ENCODE data around the gene MYH16. TPM values are rescaled to one million over a fixed set of nuclear protein-coding genes. Genes with fewer than 3 reads are reported as not detected.

Gene MYH16
- total and polyA plus RNA-seq, 10 of the 15 experiments (the other 5 are each of a cell fraction or from before 2014, with no cell fraction given): 0.03 to 0.33 (median 0.04) TPM; not detected in 3

Other genes starting within 250 kb of the MYH16 start
Only the 7 nearest of the 12 such genes appear.
- gene SMURF1, start 128.7 kb upstream of the MYH16 start, total RNA-seq (2014; rRNA removed): 9.4 and 9.8 TPM in 2 replicates
- gene SMURF1, start 128.7 kb upstream of the MYH16 start, total RNA-seq (2014; rRNA removed; fragmentation: Illumina TruSeq; extraction: Trizol): 7.1 and 7.2 TPM in 2 replicates
- gene SMURF1, start 128.7 kb upstream of the MYH16 start, total RNA-seq (2021): 10.3 and 14.0 TPM in 2 replicates
- gene SMURF1, start 128.7 kb upstream of the MYH16 start, polyA plus RNA-seq (2011; rRNA removed): 7.7 and 9.1 TPM in 2 replicates
- 8.6 and 9.2 TPM in 2 replicates for gene SMURF1, start 128.7 kb upstream of the MYH16 start, polyA plus RNA-seq (2014; fragmentation: Illumina TruSeq; extraction: Trizol)
- 1 to 10 TPM in 1 of 2 experiments, under 1 TPM in 1; 0.76 to 1.1 TPM for gene SMURF1, start 128.7 kb upstream of the MYH16 start, polyA plus RNA-seq (2014; fragmentation: Nextera tagmentation; extraction: Ambion mirVana)
- 8.6 and 8.8 TPM in 2 replicates for gene SMURF1, start 128.7 kb upstream of the MYH16 start, polyA plus RNA-seq (2014; rRNA removed)
- gene SMURF1, start 128.7 kb upstream of the MYH16 start, polyA plus RNA-seq (2016; fragmentation: Nextera tagmentation; extraction: Ambion mirVana): 1 to 10 TPM; 4.9 to 5.2 TPM
- not detected in 2 replicates for gene KPNA7, start 64.7 kb upstream of the MYH16 start, total RNA-seq (2014; rRNA removed)
- not detected in 2 replicates for gene KPNA7, start 64.7 kb upstream of the MYH16 start, total RNA-seq (2014; rRNA removed; fragmentation: Illumina TruSeq; extraction: Trizol)
- not detected in 2 replicates for gene KPNA7, start 64.7 kb upstream of the MYH16 start, total RNA-seq (2021)
- 0.04 TPM in 1 of 2 replicates, not detected in the other for gene KPNA7, start 64.7 kb upstream of the MYH16 start, polyA plus RNA-seq (2011; rRNA removed)
- gene KPNA7, start 64.7 kb upstream of the MYH16 start, polyA plus RNA-seq (2014; fragmentation: Illumina TruSeq; extraction: Trizol): 0.07 and 0.21 TPM in 2 replicates
- under 1 TPM; 0.10 to 0.27 TPM for gene KPNA7, start 64.7 kb upstream of the MYH16 start, polyA plus RNA-seq (2014; fragmentation: Nextera tagmentation; extraction: Ambion mirVana)
- gene KPNA7, start 64.7 kb upstream of the MYH16 start, polyA plus RNA-seq (2014; rRNA removed): 0.12 and 0.14 TPM in 2 replicates
- not detected for gene KPNA7, start 64.7 kb upstream of the MYH16 start, polyA plus RNA-seq (2016; fragmentation: Nextera tagmentation; extraction: Ambion mirVana)
- 60.3 and 72.2 TPM in 2 replicates for gene ARPC1A, start 53.1 kb downstream of the MYH16 start, total RNA-seq (2014; rRNA removed)
- 55.8 and 56.6 TPM in 2 replicates for gene ARPC1A, start 53.1 kb downstream of the MYH16 start, total RNA-seq (2014; rRNA removed; fragmentation: Illumina TruSeq; extraction: Trizol)
- 71.6 and 81.4 TPM in 2 replicates for gene ARPC1A, start 53.1 kb downstream of the MYH16 start, total RNA-seq (2021)
- 26.4 and 42.3 TPM in 2 replicates for gene ARPC1A, start 53.1 kb downstream of the MYH16 start, polyA plus RNA-seq (2011; rRNA removed)
- 53.6 and 72.1 TPM in 2 replicates for gene ARPC1A, start 53.1 kb downstream of the MYH16 start, polyA plus RNA-seq (2014; fragmentation: Illumina TruSeq; extraction: Trizol)
- 100 to 1,000 TPM; 102 to 103 TPM for gene ARPC1A, start 53.1 kb downstream of the MYH16 start, polyA plus RNA-seq (2014; fragmentation: Nextera tagmentation; extraction: Ambion mirVana)
- gene ARPC1A, start 53.1 kb downstream of the MYH16 start, polyA plus RNA-seq (2014; rRNA removed): 52.1 and 58.1 TPM in 2 replicates
- 100 to 1,000 TPM; 136 to 152 TPM for gene ARPC1A, start 53.1 kb downstream of the MYH16 start, polyA plus RNA-seq (2016; fragmentation: Nextera tagmentation; extraction: Ambion mirVana)
- 719 and 762 TPM in 2 replicates for gene ARPC1B, start 101.9 kb downstream of the MYH16 start, total RNA-seq (2014; rRNA removed)
- 170 and 199 TPM in 2 replicates for gene ARPC1B, start 101.9 kb downstream of the MYH16 start, total RNA-seq (2014; rRNA removed; fragmentation: Illumina TruSeq; extraction: Trizol)
- 368 and 403 TPM in 2 replicates for gene ARPC1B, start 101.9 kb downstream of the MYH16 start, total RNA-seq (2021)
- gene ARPC1B, start 101.9 kb downstream of the MYH16 start, polyA plus RNA-seq (2011; rRNA removed): 314 and 406 TPM in 2 replicates
- gene ARPC1B, start 101.9 kb downstream of the MYH16 start, polyA plus RNA-seq (2014; fragmentation: Illumina TruSeq; extraction: Trizol): 91.0 and 148 TPM in 2 replicates
- gene ARPC1B, start 101.9 kb downstream of the MYH16 start, polyA plus RNA-seq (2014; fragmentation: Nextera tagmentation; extraction: Ambion mirVana): 100 to 1,000 TPM in 1 of 2 experiments, 10 to 100 TPM in 1; 14.1 to 135 TPM
- 628 and 811 TPM in 2 replicates for gene ARPC1B, start 101.9 kb downstream of the MYH16 start, polyA plus RNA-seq (2014; rRNA removed)
- 100 to 1,000 TPM; 577 to 598 TPM for gene ARPC1B, start 101.9 kb downstream of the MYH16 start, polyA plus RNA-seq (2016; fragmentation: Nextera tagmentation; extraction: Ambion mirVana)
- gene PDAP1, start 135.8 kb downstream of the MYH16 start, total RNA-seq (2014; rRNA removed): 35.9 and 37.8 TPM in 2 replicates
- 94.9 and 107 TPM in 2 replicates for gene PDAP1, start 135.8 kb downstream of the MYH16 start, total RNA-seq (2014; rRNA removed; fragmentation: Illumina TruSeq; extraction: Trizol)
- 111 and 114 TPM in 2 replicates for gene PDAP1, start 135.8 kb downstream of the MYH16 start, total RNA-seq (2021)
- gene PDAP1, start 135.8 kb downstream of the MYH16 start, polyA plus RNA-seq (2011; rRNA removed): 30.5 and 48.4 TPM in 2 replicates
- 132 and 200 TPM in 2 replicates for gene PDAP1, start 135.8 kb downstream of the MYH16 start, polyA plus RNA-seq (2014; fragmentation: Illumina TruSeq; extraction: Trizol)
- gene PDAP1, start 135.8 kb downstream of the MYH16 start, polyA plus RNA-seq (2014; fragmentation: Nextera tagmentation; extraction: Ambion mirVana): 10 to 100 TPM in 1 of 2 experiments, 1 to 10 TPM in 1; 6.6 to 13.8 TPM
- gene PDAP1, start 135.8 kb downstream of the MYH16 start, polyA plus RNA-seq (2014; rRNA removed): 60.6 and 76.4 TPM in 2 replicates
- gene PDAP1, start 135.8 kb downstream of the MYH16 start, polyA plus RNA-seq (2016; fragmentation: Nextera tagmentation; extraction: Ambion mirVana): 100 to 1,000 TPM in 1 of 2 experiments, 10 to 100 TPM in 1; 99.1 to 107 TPM
- 107 TPM in 2 replicates for gene BUD31, start 136.1 kb downstream of the MYH16 start, total RNA-seq (2014; rRNA removed)
- 131 and 143 TPM in 2 replicates for gene BUD31, start 136.1 kb downstream of the MYH16 start, total RNA-seq (2014; rRNA removed; fragmentation: Illumina TruSeq; extraction: Trizol)
- 108 and 134 TPM in 2 replicates for gene BUD31, start 136.1 kb downstream of the MYH16 start, total RNA-seq (2021)
- 74.2 and 104 TPM in 2 replicates for gene BUD31, start 136.1 kb downstream of the MYH16 start, polyA plus RNA-seq (2011; rRNA removed)
- gene BUD31, start 136.1 kb downstream of the MYH16 start, polyA plus RNA-seq (2014; fragmentation: Illumina TruSeq; extraction: Trizol): 185 and 257 TPM in 2 replicates
- gene BUD31, start 136.1 kb downstream of the MYH16 start, polyA plus RNA-seq (2014; fragmentation: Nextera tagmentation; extraction: Ambion mirVana): 100 to 1,000 TPM; 125 to 127 TPM
- 112 and 118 TPM in 2 replicates for gene BUD31, start 136.1 kb downstream of the MYH16 start, polyA plus RNA-seq (2014; rRNA removed)
- gene BUD31, start 136.1 kb downstream of the MYH16 start, polyA plus RNA-seq (2016; fragmentation: Nextera tagmentation; extraction: Ambion mirVana): 100 to 1,000 TPM; 301 to 317 TPM
- 8.2 and 9.7 TPM in 2 replicates for gene PTCD1, start 166.0 kb downstream of the MYH16 start, total RNA-seq (2014; rRNA removed)
- gene PTCD1, start 166.0 kb downstream of the MYH16 start, total RNA-seq (2014; rRNA removed; fragmentation: Illumina TruSeq; extraction: Trizol): 3.3 and 4.5 TPM in 2 replicates
- gene PTCD1, start 166.0 kb downstream of the MYH16 start, total RNA-seq (2021): 6.2 and 8.8 TPM in 2 replicates
- gene PTCD1, start 166.0 kb downstream of the MYH16 start, polyA plus RNA-seq (2011; rRNA removed): 3.0 and 4.2 TPM in 2 replicates
- 0.78 and 1.9 TPM in 2 replicates for gene PTCD1, start 166.0 kb downstream of the MYH16 start, polyA plus RNA-seq (2014; fragmentation: Illumina TruSeq; extraction: Trizol)
- gene PTCD1, start 166.0 kb downstream of the MYH16 start, polyA plus RNA-seq (2014; fragmentation: Nextera tagmentation; extraction: Ambion mirVana): under 1 TPM; 0.26 to 0.42 TPM
- 7.6 and 8.7 TPM in 2 replicates for gene PTCD1, start 166.0 kb downstream of the MYH16 start, polyA plus RNA-seq (2014; rRNA removed)
- 1 to 10 TPM; 5.6 to 5.9 TPM for gene PTCD1, start 166.0 kb downstream of the MYH16 start, polyA plus RNA-seq (2016; fragmentation: Nextera tagmentation; extraction: Ambion mirVana)